AG10803 (cell line): ENCODE measurements around the gene SLC28A1.

Experiments
- DNase-seq: peaks from one replicate; pipeline ENCODE4 v3.0.0; 2010; ENCODE audit warnings: low read depth
- H3K4me3 ChIP-seq: 2 replicates; pipeline ENCODE4 v1.5.1; 2011; ENCODE audit warnings: mild to moderate bottlenecking, low read length, control low read depth
- CTCF ChIP-seq: conservative IDR thresholded peaks from 2 replicates; pipeline ENCODE4 v1.5.1; 2011; ENCODE audit warnings: mild to moderate bottlenecking, low read length, control low read depth, inconsistent platforms

The SLC28A1 gene

DNA sequence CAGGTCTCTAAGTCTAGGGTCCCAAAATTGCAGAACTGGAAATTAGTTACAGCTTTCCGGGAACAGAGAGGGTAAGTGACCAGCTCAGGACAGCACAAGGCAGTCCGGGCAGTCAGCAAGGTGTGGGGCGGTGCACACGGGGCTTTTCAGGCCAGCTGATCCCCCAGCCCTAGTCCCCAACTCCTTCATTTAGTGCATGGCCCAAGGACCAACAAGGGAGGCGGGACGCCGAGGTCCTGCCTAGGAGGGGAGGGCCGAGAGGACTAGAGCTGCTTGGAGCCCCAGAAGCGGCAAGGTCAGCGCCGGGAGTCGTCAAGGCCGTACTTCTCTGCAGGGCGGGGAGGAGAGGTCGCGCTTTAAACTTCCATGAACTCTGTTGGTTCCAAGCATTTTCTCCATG is 95.2 kb downstream of the SLC28A1 start:
- no peak overlapping the region for H3K4me3 ChIP-seq
- no peak for DNase-seq

DNA sequence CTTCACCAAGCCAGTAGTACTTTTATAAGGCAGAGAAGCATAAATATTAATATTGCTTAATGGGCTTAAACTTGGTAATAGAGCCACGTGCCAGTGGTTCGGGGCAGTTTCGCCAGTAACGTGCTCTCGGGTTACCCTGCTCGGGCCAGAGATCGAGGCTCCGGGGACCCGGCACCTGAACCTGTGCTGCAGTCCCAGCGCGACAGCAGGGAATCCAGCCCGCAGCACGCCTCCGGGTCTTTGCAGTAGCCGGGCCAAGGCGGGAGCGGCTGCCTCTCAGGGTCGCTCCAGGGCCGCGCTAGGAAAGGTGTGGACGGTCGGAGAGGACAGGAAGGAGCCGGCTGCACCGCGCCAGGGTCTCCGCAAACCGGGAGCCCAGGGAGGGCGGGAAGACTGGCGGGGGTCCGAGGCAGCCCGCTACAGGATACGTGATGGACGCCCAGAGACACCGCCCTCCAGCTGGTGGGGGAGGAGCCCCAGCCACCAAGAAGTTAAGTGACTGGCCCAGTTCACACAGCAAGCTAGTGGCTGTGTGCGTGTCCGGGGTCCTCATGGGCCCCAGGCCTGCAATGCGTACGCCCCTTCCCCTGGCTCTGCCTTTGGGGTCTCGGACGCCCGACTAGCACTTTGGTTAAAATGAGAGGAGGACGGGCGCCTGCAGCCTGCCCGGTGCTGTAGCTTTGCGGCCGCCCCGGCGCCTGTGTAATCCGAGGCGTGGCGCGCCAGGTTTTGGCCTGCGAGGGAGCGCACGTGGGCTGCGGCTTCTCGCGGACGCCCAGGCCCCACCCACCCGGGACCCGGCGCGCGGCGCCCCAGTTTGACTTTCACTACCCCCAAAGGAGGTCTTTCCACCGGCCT is 96.0 kb downstream of the SLC28A1 start:
- DNase-seq: peak; percentile 78

More for the DNA sequence above, 95.2 kb downstream of the SLC28A1 start:
- TF ChIP-seq CTCF: no peak

DNA sequence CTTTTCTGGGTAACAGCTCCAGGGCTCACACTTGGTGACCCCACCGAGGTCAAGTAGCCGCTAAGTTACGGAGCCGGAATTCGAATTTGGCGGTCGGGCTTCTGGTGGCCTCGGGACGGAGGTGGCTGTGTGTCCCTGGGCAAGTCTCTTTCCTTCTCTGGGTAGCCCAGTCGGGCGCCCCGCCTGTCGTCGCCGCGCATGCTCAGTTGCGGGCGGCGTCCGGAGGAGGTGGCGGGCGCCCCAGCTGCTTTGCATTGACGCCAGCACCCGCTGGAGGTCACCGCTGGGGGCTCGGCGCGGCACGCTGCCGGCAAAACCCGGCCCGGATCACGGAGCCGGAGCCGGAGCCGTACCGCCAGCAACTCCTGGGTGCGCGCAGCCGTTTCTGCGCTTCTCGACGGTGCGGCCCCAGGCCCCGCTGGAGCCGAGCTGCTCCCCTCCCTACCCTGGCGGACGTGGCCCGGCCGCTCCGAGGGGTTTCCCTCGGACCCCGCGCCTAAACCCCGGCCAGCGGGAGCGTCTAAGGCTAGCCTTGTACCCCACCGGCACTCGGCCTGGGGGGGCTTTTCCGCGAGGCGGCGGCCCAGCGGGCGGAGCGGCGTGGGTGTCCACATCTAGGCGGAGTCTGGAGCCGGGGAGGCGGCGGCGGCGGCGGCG is 96.7 kb downstream of the SLC28A1 start:
- peak; percentile 96 for DNase-seq
- no peak for TF ChIP-seq CTCF
- H3K4me3 ChIP-seq: peak overlapping the region; percentile 89

More for the DNA sequence above, 96.0 kb downstream of the SLC28A1 start:
- H3K4me3 ChIP-seq: peak overlapping the region; percentile 89
- no peak for TF ChIP-seq CTCF

- peak; percentile 54 for DNase-seq
- peak within 1 kb of the TSS; percentile 89 for H3K4me3 ChIP-seq
- no peak for TF ChIP-seq CTCF
Measured at GRCh38 chr15:84981711-84982300, 97.3 kb downstream of the SLC28A1 start, which contains the start of gene PDE8A. Gene PDE8A, plus strand, starts transcription at chr15:84981856. Its CDS starts 307 bp downstream, at chr15:84982163.

- DNase-seq: no peak
- no peak for TF ChIP-seq CTCF
- peak overlapping the region; percentile 69 for H3K4me3 ChIP-seq
Measured at GRCh38 chr15:84982301-84982920, 97.9 kb downstream of the SLC28A1 start.

DNA sequence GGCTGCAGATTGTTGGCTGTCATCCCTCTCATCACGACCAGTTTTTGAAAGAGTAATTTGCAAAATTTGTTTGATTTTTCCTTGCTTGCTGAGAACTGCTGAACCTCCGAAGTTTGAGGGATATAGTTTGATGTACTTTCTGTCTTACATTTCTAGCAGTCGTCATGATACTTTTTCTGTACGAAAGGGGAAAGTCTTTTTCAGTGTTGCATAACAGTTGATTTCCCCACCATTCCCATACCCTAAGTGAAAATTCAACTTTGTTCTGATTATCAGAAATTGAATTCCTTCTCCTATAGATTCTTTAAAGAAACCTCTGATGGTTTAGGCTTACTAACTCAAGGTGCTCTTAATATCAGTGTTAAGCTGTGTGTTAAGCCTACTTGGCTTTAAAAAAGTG is 98.8 kb downstream of the SLC28A1 start:
- no peak for TF ChIP-seq CTCF
- no peak for DNase-seq
- peak overlapping the region; percentile 69 for H3K4me3 ChIP-seq
